ENCODE data around the gene FGF2.
"Not testable (repeated sequence)": the region's sequence is repeated elsewhere in the genome, so short reads cannot be mapped to it uniquely, and the experiment has no call there.

FGF2 gene

GRCh38 chr4:122849789-122850188 is 23.2 kb downstream of the FGF2 start:
- DNase-seq: not testable (repeated sequence)

GRCh38 chr4:122851568-122851967 is 24.9 kb downstream of the FGF2 start:
- DNase-seq: no peak

DNA sequence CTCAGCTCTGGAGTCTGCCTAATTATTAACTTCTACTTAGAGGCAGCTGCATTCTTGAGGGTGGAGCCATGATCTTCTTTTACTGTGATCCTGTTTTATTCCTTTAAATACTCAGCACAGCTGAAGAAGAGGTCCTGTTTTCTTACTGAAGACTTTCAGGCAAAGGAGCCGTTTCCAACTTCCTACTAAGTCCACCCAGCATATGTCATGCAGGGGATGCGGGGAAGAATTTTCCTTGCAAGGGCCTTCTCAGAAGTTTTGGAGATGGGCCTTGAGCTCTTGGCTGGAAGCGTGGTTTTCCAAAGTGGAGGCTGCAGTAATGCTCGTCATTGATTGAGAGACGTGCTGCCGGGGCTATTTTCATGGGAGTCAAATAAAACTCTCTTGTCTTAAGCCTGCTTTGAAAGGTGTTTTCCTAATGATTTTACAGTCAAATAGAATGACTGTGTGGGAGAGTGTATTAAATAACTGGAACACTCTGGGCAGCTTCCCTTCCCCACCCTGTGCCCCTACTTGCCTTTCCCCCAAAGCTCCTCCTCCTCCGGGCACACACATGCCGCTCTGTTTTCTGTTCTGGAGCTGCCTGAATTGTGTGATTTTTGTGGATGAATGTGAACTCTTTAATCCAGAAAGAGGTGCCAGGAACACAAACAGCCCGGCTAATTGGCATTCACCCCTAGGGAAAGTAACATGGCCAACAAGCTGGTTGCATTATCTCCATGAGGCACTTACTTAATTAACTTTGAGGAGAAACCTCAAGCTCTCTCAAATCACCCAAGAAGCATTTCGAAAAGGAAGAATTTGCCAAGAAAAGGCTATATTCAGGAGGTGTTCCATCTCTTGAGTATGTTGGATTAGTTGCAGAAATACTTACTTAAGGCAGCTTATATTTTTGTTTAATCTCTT is 28.1 kb downstream of the FGF2 start:
- DNase-seq: no peak

DNA sequence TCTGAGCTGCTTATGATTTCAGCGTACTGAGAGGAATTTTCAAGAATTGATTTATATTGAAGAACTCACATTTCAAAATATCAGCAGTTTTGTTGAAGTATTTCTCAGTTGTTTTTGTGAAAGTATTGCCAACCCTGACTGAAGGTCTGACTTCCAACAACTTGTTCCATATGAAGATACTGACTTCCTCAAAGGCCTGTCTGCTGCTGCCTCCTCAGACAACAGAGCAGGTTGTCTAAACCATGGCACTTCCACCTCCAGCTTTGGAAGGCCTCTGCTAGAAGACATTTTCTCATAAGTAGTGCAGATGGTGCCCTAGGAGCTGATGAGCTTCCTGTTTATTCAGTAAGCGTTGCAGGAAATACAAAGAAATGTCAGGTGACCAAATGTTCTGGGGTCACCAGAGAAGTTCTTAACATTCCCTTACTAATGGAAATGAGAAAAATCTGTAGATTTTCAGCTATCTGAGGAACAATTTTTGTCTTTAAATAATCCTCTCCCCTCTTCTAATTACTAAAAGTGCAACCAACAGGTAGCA is 28.8 kb downstream of the FGF2 start:
- no peak for DNase-seq

GRCh38 chr4:122857160-122857559 is 30.5 kb downstream of the FGF2 start:
- DNase-seq: no peak

GRCh38 chr4:122858705-122859104 is 32.1 kb downstream of the FGF2 start:
- DNase-seq: no peak

- no peak for DNase-seq
Measured at GRCh38 chr4:122861172-122861943, 34.7 kb downstream of the FGF2 start.

DNA sequence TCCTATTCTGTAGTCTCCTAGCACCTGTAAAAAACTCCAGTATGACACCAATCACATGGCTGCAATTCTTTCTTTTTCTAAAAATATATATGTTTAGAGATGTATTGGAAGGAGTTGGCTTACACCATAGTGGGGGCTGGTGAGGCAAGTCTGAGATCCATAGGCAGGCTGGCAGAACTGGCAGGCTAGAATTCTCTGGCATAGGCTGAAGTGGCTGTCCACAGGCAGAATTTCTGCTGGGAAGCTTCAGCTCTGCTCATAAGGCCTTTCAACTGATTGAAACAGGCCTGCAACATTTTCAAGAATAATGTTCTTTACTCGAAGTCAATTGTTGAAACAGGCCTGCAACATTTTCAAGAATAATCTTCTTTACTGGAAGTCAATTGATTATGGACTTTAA is 37.0 kb downstream of the FGF2 start:
- no peak for DNase-seq

DNA sequence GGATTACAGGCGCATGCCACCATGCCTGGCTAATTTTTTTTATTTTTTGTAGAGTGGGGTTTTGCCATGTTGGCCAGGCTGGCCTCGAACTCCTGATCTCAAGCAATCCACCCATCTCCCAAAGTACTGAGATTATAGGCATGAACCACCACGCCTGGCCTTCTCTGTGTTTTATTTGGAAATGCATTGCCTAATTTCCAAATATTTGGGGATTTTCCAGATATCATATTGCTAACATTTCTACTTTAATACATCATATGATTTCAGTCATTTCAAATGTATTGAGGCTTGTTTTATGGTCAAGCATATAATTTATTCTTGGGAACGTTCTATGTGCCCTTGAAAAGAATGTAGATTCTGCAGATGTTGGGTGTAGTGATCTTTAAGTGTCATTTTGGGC is 38.8 kb downstream of the FGF2 start:
- no peak for DNase-seq

DNA sequence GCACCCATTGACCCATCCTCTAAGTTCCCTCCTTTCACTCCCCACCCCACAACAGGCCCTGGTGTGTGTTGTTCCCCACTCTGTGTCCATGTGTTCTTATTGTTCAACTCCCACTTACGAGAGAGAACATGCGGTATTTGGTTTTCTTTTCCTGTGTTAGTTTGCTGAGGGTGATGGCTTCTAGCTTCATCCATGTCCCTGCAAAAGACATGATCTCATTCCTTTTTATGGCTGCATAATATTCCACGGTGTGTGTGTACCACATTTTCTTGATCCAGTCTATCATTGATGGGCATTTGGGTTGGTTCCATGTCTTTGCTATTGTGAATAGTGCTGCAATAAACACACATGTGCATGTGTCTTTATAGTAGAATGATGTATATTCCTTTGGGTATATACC is 41.6 kb downstream of the FGF2 start:
- DNase-seq: not testable (repeated sequence)

GRCh38 chr4:122873146-122873545 is 46.5 kb downstream of the FGF2 start:
- no peak for DNase-seq

DNA sequence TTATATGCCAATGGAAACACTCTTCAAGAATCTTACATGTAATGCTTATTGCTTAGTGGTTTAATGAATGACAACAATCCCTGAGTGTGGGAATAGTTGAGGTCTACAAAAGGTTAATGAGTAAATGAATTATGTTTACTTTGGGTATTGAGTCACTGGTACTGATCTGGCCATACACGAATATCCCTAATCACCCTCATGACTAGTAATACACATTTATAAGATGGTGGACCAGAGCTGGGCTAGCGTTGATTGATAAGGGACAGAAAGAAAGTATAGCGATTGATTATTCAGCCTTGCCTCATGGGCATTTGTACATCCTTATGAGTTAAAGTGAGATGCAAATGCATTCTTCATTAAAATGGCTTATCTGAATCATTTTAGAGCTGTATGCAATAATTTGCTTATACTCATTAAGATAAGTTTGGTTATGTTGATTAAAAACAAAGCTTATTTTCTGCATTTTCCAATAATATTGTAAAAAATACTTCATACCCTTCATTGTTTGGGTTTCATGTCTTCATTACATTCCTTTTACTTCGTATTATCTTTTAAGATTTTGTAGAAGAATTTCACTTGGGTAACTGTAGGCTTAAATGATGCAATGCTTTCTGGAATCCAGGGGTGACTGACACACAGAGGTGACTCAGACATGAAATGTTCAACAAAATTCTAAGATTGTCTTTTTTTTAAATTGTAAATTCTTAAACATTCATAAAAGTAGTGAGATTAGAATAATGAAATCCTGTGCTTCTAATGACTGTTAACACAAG is 47.4 kb downstream of the FGF2 start:
- no peak for DNase-seq

GRCh38 chr4:122875949-122876348 is 49.3 kb downstream of the FGF2 start:
- DNase-seq: no peak

GRCh38 chr4:122876456-122876855 is 49.8 kb downstream of the FGF2 start:
- no peak for DNase-seq

GRCh38 chr4:122879001-122879400 is 52.4 kb downstream of the FGF2 start:
- DNase-seq: no peak

DNA sequence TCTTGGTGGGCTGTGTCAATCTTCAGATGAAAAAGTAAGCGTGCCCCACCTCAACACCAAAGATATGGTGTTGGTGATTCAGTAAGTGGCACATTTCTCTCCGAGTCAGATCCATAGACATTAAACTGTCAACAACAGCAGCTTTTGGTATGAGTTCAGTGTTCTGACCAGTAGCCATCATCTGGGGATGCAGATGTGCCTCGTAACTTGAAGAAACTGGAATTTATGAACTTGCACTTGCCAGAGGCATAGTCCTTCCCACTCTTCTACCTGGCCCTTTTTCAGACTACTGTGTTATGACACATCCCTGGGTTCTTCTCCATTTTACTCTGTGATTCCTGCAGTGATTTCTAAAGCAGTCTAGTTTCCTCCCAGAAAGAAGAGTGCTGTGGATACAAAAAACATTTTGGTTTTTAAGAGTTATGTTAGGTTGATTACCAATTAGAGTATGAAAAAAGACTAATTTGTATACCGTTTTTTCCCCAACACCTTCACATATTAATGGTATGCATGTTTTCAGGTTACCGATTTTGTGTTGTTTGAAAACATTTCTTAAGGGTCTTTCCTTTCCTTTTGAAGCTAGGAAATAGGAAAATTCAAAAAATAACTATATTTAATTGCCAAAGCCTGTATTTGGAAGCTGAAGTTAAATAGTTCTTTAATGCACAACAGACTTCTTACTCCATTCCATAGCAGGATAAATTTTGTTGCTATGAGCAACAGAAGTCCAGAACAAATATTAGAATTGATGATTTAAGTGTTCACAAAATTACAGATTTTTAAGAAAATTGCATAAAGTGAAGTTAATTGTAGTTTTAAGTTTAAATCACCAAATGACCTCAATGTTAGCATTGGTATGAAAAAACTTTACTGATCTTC is 56.5 kb downstream of the FGF2 start:
- no peak for DNase-seq

- DNase-seq: no peak
Measured at GRCh38 chr4:122884499-122884898, 57.9 kb downstream of the FGF2 start.

- no peak for DNase-seq
Measured at GRCh38 chr4:122889726-122890125, 63.1 kb downstream of the FGF2 start.

GRCh38 chr4:122890147-122890795 is 63.6 kb downstream of the FGF2 start:
- no peak for DNase-seq

- DNase-seq: no peak
Measured at GRCh38 chr4:122894827-122895226, 68.2 kb downstream of the FGF2 start.

- DNase-seq: no peak
Measured at GRCh38 chr4:122895336-122895995, 68.8 kb downstream of the FGF2 start.

All from hematopoietic multipotent progenitor cell treated with erythropoietin and hydrocortisone succinate and interleukin-3 and kit ligand, for 8 days (in vitro differentiated cells).